Stimulated activated CD4-positive, alpha-beta T cell treated with anti-CD3 and anti-CD28 coated beads, Interleukin-15, amount 100 ng/mL, for 1 hour (primary cell): Measurements from ENCODE around the gene FILIP1.
"Not testable (repeated sequence)": the region's sequence is repeated elsewhere in the genome, so short reads cannot be mapped to it uniquely, and the experiment has no call there.

Experiments used
- DNase-seq, 2 donors: peaks; one replicate each; pipeline ENCODE4 v3.0.0-alpha.2; 2020; ENCODE audit warnings: low read depth in 1 of 2, low spot score in 1 of 2

The FILIP1 gene

GRCh38 chr6:75460681-75461080 is 32.9 kb downstream of the FILIP1 start:
- DNase-seq = no peak

- DNase-seq = no peak
Measured at GRCh38 chr6:75458895-75459294, 34.7 kb downstream of the FILIP1 start.

GRCh38 chr6:75450903-75451302 is 42.7 kb downstream of the FILIP1 start:
- DNase-seq = no peak

GRCh38 chr6:75449630-75450206 is 43.9 kb downstream of the FILIP1 start:
- no peak for DNase-seq

- no peak for DNase-seq
Measured at GRCh38 chr6:75446241-75446880, 47.2 kb downstream of the FILIP1 start.

GRCh38 chr6:75445738-75446137 is 47.9 kb downstream of the FILIP1 start:
- DNase-seq = no peak

- no peak for DNase-seq
Measured at GRCh38 chr6:75444899-75445298, 48.7 kb downstream of the FILIP1 start.

GRCh38 chr6:75441883-75442282 is 51.7 kb downstream of the FILIP1 start:
- not testable (repeated sequence) for DNase-seq

GRCh38 chr6:75441479-75441878 is 52.1 kb downstream of the FILIP1 start:
- not testable (repeated sequence) for DNase-seq

GRCh38 chr6:75438442-75439116 is 55.0 kb downstream of the FILIP1 start:
- no peak for DNase-seq

- no peak for DNase-seq
Measured at GRCh38 chr6:75438013-75438431, 55.6 kb downstream of the FILIP1 start.

GRCh38 chr6:75437421-75437891 is 56.1 kb downstream of the FILIP1 start:
- DNase-seq = no peak

GRCh38 chr6:75436869-75437268 is 56.7 kb downstream of the FILIP1 start:
- no peak for DNase-seq

GRCh38 chr6:75432809-75433208 is 60.8 kb downstream of the FILIP1 start:
- not testable (repeated sequence) for DNase-seq

GRCh38 chr6:75431379-75431778 is 62.2 kb downstream of the FILIP1 start:
- no peak for DNase-seq

- DNase-seq = no peak
Measured at GRCh38 chr6:75430631-75431325, 62.8 kb downstream of the FILIP1 start.

- no peak for DNase-seq
Measured at GRCh38 chr6:75429061-75429703, 64.4 kb downstream of the FILIP1 start.

- DNase-seq = no peak
Measured at GRCh38 chr6:75428204-75428603, 65.4 kb downstream of the FILIP1 start.

- DNase-seq = no peak
Measured at GRCh38 chr6:75427329-75427728, 66.3 kb downstream of the FILIP1 start.

GRCh38 chr6:75424618-75425548 is 68.7 kb downstream of the FILIP1 start:
- no peak for DNase-seq
